CD4-positive, alpha-beta T cell treated with Interleukin-2 at 100 ng/mL for 4 hours (primary cell): ENCODE measurements around the gene PRKCQ.

Experiments
- DNase-seq: peaks from one replicate; pipeline ENCODE4 v3.0.0-alpha.2; 2020; ENCODE audit warnings: low spot score

PRKCQ gene

GRCh38 chr10:6579904-6580278 lies at the start of gene PRKCQ:
Gene PRKCQ, minus strand, starts transcription at chr10:6580276. Its CDS starts 65,141 bp downstream, at chr10:6515135.
- DNase-seq, result peak; percentile 32

- no peak for DNase-seq
Measured at GRCh38 chr10:6625428-6625827, 45.4 kb upstream of the PRKCQ start.

- no peak for DNase-seq
Measured at GRCh38 chr10:6624392-6624791, 44.3 kb upstream of the PRKCQ start.

GRCh38 chr10:6622921-6623320 lies 42.8 kb upstream of the PRKCQ start:
- DNase-seq, result no peak

GRCh38 chr10:6621536-6621935 lies 41.5 kb upstream of the PRKCQ start:
- DNase-seq, result no peak

GRCh38 chr10:6619660-6620059 lies 39.6 kb upstream of the PRKCQ start:
- DNase-seq, result no peak

- DNase-seq, result no peak
Measured at GRCh38 chr10:6618340-6618739, 38.3 kb upstream of the PRKCQ start.

GRCh38 chr10:6617309-6618076 lies 37.4 kb upstream of the PRKCQ start:
- DNase-seq, result no peak

GRCh38 chr10:6615971-6616370 lies 35.9 kb upstream of the PRKCQ start:
- no peak for DNase-seq

GRCh38 chr10:6612371-6612770 lies 32.3 kb upstream of the PRKCQ start:
- DNase-seq, result peak; percentile 80

GRCh38 chr10:6610647-6611046 lies 30.6 kb upstream of the PRKCQ start:
- peak; percentile 29 for DNase-seq

GRCh38 chr10:6609625-6610024 lies 29.5 kb upstream of the PRKCQ start:
- no peak for DNase-seq

- no peak for DNase-seq
Measured at GRCh38 chr10:6607778-6608177, 27.7 kb upstream of the PRKCQ start.

- peak; percentile 74 for DNase-seq
Measured at GRCh38 chr10:6607182-6607581, 27.1 kb upstream of the PRKCQ start.

- no peak for DNase-seq
Measured at GRCh38 chr10:6603142-6604125, 23.4 kb upstream of the PRKCQ start.

GRCh38 chr10:6602700-6603084 lies 22.6 kb upstream of the PRKCQ start:
- no peak for DNase-seq

- DNase-seq, result no peak
Measured at GRCh38 chr10:6602026-6602699, 22.1 kb upstream of the PRKCQ start.

- peak; percentile 64 for DNase-seq
Measured at GRCh38 chr10:6601246-6601805, 21.2 kb upstream of the PRKCQ start.

GRCh38 chr10:6600224-6600987 lies 20.3 kb upstream of the PRKCQ start:
- DNase-seq, result no peak

GRCh38 chr10:6598679-6599078 lies 18.6 kb upstream of the PRKCQ start:
- DNase-seq, result no peak

- no peak for DNase-seq
Measured at GRCh38 chr10:6597478-6597877, 17.4 kb upstream of the PRKCQ start.
